HG02852 (cell line): ENCODE data around the gene SPATA6.
"Not testable (repeated sequence)": the region's sequence is repeated elsewhere in the genome, so short reads cannot be mapped to it uniquely, and the experiment has no call there.

ENCODE experiments used
- ATAC-seq: cut with Tn5 transposase; IDR thresholded peaks from one replicate; pipeline ENCODE4 v1.9.1; 2021; ENCODE audit warnings: mild to moderate bottlenecking, moderate library complexity; ENCODE audit not compliant: unreplicated experiment

The SPATA6 gene

DNA sequence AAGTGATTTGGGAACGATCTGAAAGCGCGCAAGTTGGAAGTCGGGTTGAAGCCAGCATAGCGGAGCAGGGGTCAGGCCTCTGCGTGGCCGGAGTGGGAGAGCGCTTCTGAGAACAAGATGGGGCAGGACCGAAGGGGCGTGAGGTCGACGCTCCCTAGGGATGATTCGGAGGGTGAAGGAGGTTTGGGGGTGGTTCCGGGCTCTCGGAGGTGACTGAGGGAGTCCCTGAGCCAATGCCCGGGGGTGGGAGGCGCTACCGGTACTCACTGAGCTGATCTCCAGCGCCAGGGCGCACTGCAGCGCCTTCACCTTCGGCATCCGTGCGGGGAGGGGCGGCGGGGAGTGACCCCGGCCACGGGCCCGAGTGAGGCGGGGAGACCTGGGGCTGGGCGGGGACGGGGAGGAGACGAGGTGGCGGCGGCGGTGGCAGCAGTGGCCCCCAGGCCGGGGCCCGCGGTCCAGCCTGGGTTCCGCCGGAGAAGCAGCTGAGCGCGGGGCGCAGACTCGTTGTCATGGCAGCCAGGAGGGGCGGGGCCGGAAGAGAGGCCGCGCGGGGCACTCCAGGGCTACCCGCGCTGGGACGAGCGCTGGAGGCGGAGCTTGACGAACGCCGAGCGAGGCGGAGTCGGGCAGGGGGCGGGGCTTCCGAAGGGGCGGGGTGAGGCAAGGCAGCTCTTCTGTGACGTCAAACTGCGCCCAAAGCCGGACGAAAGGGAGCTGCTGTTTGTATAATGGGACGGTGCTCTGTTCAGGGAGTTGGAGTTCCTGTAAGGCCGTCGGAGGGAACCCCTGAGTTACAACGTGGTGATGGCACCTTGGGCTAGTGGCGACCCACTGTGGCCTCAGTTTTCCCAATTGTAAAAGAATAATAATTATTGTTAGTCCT lies at the start of gene SPATA6:
TSS of gene SPATA6 (minus strand) at position 514 of the 886 bp plus-strand sequence. CDS start at position 318, 196 bp downstream.
- peak; percentile 99 for ATAC-seq

DNA sequence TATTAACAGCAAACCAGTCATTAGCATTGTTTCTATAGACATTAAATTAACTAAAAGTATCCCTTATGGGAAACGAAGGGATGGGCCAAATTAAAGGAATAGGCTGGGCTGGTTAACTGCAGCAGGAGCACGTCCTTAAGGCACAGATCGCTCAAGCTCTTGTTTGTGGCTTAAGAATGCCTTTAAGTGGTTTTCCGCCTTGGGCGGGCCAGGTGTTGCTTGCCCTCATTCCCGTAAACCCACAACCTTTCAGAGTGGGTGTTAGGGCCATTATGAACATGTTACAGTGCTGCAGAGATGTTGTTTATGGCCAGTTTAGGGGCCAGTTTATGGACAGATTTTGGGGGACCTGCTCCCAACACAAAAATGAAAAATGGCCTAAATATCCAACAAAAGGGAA lies 47.9 kb upstream of the SPATA6 start:
- ATAC-seq = not testable (repeated sequence)

DNA sequence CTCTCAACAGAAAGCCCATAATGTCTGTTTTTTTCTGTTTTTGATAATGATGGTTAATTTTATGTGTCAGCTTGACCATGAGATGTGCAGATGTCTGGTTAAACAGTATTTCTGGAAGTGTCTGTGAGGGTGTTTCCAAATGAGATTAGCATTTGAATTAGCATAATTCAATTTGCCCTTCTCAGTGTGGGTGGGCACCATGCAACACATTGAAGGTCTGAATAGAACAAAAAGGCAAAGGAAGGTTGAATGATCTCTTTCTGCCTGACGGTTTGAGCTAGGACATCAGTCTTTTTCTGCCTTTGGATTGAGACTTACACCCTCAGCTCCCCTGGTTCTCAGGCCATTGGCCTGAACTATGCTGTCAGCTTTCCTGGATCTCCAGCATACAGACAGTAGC lies 34.9 kb upstream of the SPATA6 start:
- ATAC-seq = no peak

DNA sequence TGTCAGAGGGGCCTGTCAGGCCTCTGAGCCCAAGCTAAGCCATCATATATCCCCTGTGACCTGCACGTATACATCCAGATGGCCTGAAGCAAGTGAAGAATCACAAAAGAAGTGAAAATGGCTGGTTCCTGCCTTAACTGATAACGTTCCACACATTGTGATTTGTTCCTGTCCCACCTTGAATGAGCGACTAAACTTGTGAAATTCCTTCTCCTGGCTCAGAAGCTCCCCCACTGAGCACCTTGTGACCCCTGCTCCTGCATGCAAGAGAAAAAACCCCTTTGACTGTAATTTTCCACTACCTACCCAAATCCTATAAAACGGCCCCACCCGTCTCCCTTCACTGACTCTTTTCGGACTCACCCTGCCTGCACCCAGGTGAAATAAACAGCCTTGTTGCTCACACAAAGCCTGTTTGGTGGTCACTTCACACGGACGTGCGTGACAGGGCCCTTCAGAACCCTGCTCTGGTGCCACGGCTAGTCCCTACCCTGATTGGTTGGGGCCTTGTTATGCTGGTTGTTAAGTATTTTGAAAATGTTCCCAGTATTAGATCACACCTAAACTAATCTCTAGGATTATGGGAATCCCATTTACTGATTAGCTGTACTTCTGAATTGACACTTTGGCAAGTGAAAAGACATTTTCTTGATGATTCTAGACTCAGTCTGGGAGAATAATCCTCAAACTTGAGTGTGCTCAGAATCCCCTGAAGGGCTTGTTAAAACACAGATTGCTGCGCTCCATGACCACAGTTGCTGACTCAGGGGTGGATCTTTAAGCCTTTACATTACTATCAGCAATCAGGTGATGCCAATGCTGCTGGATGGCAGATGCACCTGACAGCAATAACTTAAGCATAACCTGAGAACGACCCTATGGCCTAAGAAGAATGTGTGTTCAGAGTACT lies 28.8 kb upstream of the SPATA6 start:
- no peak for ATAC-seq

DNA sequence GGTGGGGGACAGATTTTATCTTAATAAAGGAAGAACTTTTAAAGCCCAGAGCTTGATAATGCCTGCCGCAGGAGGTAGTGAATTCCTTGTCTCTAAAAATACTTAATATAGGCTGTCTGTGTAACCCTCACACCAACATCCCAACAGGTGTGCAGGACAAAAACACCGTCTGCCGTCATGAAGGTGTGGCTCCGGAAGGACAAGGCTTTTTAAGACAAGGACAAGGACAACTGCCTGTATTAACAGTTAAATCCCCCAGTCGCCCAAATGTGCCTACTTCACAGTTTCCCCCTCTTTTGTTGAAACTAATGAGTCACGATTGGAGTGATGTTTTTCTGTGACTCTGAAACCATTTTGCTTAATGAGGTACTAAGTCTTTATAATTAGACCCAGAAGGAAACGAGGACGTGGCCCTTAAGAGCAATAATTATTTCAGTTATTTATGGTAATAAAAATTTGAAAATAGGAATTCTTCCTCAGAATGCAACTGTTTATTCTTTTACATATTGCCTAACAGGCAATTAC lies 27.3 kb upstream of the SPATA6 start:
- ATAC-seq = no peak

DNA sequence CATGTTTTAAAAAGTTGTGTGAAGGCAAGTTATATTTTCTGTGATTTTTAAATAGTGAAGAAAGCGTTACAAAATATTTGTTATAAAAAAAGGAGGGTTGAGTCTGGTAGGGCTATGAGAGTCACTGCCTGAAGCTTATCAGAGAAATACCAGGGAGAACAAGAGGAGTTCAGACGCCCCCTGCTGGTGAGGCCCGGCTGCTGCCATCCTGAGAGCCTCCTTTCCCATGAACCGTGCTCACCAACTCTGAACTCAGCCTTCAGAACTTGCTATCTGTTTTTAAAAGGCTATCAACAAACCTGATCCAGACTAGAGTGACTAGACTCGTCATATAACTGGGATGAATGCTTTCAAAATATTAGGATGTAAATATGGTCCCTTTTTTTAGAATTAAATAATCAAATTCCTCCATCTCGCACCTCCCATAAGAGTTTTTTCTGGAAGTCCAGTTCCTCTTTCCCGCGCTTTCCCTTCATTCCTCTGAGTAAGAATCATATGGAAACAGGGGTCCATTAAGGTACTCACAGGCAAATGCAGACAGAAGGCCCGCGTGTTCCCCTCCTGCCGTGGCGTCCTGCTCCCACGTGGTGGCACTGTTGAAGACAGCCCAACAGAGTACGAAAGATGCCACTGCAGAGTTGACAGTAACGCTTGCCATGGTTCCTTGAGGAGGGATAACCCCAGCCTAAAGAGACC lies 26.2 kb upstream of the SPATA6 start:
- ATAC-seq = peak; percentile 83

DNA sequence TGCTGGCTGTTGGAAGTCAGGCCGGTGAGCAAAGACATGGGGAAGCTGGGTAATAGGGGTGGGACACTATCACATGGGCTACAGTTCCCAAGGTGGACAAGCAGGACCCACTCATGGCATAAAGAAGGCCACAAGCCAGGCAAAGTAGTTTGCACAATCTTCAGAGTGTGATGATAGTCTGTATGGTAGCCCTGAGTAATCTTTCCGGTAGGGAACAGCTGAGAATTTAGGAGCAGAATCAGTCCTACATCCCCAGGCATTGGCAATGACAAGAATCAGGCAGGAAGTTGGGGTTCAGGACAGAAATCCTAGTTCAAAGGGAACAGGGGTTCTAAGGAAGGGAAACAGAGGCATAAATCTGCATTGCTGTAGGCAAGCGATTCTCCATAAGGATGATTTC lies 23.9 kb upstream of the SPATA6 start:
- ATAC-seq = no peak

DNA sequence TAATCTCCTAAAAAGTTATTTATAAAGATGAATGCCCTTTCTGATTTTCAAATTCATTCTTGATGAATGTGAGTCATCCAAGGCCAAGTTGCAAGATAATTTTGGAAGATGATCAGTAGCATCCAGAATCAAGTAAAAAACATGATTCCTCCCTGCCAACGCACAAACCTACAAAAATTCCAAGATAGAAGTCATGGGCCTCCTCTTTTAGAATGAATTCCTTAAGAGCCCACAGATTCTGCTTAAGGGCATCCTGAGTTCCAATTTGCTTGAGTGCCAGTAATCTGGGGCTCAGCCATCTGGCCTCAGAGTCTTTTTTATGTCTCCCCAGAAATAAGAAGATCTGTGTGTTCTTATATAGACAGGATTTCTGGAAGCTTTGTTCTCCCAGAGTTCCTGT lies 23.2 kb upstream of the SPATA6 start:
- no peak for ATAC-seq

DNA sequence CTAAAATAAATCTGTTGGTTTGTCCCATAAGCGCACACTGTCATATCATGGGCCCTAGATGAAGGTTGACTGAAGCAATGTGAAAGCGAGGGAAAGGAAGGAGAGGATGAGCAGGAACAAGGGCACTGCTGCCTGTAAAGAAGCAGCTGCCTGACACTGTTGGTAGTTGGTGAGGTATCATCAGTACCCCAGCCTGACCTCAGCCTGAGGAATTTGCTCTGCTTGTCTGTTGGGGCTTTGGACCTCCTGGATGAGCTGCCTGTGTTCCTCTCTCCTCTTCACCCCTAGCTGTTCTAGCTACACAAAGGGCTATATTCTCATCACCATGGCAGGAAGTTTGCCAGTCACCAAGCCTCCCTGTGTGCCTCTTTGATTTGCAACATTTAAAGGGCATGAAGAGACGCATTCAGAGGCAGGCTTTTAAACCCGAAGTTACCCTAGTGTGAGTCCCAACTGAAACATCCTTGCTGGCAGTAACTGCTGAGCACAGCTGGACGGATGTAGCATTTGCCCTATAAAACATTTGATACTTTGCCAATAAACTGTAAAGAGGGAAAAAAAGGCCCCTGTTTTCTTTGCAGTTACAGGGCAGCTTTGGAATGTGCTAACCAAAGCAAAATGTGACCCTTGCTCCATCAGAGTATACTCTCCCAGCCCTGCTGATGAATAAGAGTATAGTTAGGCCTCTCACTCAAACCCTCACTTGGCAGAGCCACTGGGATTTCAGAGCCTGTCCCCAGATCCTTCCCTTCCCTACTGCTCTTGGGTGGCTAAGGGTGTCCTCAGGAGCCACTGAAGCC lies 22.2 kb upstream of the SPATA6 start:
- no peak for ATAC-seq

DNA sequence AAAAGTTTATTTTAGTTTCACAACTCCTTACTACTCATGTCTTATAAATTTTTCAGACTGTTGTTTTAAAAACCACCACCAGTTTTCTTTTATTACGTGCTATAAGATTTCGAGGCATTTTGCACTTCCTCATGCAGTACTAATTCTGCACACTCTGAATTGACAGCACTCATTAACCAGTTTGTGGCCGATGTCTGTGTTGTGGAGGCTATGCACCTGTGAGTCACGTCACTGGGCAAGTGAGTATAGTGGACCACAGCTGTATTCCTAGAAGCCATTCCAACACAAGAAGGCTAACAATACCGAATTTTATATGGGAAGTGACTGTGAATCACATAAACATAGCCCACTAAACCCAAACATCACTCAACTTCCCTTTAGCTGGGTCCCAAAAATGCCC lies 21.0 kb upstream of the SPATA6 start:
- ATAC-seq = no peak

DNA sequence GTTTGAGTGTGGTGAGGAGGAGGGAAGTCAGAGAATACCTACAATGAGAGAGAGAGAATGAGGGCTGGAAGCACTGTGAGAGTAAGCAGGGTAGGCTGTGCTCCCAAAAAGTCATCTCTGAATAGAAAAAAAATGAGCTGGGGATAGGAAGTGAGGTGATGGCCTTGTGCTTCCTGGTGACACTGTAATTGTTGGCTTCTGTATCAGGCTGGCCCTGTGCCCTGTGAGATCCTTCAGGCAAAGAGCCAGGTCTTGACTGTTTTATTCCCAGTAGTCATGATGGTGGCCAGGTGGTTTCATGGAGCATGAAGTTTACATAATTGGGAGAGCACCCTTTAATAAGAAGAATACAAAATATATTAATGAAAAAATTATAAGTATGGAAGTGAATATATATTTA lies 20.4 kb upstream of the SPATA6 start:
- ATAC-seq = no peak

DNA sequence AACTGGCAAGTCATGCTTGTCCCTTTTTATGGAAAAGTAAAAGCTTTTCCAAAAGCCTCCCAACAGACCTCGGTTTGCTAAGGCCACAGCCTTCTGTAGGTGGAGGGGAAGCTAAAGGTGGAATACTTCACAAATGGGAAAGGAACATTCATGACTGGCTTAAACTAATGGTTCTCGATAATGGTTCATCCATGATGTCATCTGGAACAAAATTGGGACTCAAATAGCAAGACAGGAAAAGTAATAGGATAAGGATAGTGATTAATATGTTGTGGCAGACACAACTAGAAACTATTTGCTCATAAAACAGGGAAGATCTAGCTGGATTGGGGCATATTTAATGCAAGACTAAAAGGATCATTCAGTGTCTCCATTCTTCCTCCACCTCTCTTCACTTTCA lies 16.7 kb upstream of the SPATA6 start:
- ATAC-seq = no peak

DNA sequence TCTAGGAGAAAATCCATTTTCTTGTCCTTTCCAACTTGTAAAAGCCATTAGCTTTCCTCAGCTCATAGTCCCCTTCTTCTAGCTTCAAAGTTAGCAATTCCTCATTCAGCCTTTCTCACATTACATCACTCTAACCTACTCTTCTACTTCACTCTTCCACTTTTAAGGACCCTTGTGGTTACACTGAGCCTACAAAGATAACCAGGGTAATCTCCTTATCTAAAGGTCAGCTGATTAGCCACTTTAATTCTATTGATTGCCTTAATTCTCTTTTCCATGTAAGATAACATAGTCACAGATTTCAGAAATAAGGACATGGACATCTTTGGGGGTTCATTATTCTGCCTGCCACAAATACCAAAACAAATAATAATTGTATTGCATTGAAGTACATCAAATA lies 8.5 kb upstream of the SPATA6 start:
- ATAC-seq = no peak

DNA sequence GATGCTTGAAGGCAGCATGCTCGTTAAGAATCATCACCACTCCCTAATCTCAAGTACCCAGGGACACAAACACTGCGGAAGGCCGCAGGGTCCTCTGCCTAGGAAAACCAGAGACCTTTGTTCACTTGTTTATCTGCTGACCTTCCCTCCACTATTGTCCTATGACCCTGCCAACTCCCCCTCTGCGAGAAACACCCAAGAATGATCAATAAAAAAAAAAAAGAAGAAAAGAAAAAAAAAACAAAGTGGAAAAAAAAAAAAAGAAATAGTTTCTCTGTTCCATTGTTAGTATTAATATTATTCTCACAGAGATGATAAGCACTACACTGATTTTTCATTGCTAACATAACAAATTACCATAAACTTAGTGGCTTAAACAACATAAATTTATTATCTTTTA lies 8.0 kb upstream of the SPATA6 start:
- ATAC-seq = not testable (repeated sequence)

DNA sequence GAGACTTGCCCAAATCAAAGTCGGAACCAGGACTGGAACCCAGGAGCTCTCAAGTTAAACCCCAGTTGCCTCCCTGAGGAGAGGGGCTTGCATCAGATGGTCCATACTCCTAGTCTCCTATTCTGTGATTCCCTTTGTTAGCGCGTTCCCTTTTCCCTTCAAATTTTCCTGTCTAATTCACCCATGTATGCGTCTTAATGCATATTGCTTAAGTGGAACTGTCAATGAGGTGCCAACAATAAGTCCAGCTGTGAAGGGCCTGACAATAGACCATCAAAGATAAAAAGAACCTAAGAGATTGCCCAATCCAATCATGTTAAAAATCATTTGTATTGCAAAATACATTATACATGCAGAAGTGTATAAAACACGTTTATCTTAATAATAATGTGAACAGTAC lies 634 bp upstream of the SPATA6 start:
- ATAC-seq = no peak

DNA sequence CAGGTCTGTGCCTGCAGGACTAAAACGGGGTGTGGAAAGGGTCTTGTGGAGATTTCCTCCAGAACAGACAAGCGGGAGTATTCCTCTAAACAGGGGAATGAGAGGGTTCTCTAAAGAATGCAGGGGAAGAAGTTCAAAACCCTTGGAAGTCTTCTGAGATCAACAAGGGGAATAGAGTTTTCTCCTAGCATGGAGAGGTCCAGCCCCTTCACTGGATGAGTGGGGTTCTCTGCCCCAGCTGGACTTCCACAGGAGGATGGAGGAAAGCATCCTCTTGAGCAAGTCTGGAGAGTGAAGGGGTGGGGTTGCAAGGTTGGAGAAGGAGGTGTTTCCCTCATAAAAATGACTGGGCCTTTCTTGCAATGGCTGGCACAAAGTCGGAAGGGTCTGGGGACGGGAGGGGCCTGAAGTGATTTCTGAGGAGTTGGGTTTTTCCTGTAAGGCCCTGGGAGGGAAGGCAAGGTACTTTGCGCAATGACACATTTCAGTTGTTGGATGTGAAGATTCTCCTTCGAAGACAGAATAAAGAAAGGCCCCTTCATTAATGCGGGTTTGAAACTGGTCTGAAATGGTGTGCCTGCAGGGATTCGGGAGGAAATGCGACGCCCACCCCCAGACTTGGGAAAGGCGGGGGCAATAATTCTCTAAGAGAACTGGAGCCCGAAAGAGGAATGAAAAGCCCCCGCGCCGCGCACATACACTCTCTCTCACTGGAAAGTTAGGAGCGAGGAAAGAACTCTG lies 884 bp downstream of the SPATA6 start:
- ATAC-seq = no peak

DNA sequence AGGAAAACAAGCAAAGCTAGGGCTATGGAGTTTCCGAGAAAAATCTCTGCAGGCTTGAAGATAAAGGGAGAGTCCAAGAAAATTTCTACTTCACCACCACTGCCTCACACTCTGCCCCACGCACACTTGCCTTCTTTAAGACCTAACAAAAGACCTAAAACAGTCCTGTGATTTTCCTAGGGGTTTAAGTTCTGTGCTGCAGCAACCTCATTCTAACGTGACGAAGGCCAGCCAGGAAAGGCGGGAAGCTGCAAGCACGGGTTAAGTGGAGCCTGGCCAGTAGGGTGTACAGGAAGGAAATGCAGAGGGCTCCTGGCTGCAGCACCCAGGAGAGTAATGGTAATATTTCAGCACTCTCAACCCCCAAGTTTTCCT lies 1.5 kb downstream of the SPATA6 start:
- no peak for ATAC-seq

DNA sequence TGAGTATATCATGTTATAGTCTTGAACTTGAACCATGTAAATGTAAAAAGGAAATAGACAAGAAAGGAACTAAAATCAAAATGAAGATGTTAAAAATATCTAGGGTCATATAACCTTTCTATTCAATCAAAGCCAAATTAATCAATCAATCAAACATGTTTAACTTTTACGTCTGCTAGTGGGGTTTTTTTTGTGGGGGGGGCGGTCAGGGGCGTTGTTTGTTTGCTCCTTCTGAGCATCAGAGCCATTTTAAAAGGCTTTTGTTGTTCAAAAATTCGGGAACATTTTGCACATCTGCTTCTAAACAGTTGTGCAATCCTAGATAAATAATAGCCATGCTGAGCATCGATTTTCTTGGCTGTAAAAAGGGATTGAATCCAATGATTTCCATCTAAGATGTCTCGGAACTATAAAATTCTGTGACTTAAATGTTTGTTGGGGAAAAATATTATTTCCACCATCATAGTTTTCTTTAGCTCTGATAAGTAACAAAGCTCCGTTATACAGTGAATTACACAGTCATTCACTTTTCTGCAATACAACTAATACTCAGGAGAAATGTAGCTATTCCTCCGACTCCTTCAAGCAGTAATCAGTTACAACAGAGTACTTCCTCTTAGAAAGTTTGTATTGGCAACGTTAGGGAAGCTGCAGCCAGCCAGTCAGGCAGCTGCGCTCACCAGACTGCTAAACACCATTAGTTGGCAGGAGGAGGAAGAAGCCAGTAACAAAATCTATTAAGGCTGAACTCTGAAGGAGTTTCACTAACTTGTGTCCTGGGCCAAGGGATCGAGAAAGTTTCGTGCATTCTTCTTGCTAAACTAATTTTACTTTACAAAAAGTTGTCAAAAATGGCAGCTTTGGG lies 2.2 kb downstream of the SPATA6 start:
- no peak for ATAC-seq

DNA sequence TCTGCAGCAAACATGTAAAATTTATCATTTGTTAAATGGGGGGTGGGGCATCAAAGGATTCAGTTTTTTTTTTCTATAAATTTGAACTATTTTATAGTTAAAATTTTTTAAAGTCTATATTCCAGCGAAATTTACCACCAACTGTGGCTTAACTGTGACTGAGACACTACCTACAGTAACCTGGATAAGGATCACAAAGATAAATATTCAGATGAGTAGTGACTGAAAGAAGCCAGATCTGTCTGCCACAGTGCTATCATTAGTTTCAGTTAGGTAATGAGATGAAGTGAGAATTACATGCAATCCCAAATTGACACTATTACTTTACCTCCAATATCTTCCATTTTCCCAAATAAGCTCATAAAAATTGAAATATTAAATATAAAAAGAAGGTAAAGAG lies 5.4 kb downstream of the SPATA6 start:
- ATAC-seq = no peak
